ENCODE results near the gene TUT4.

- TF ChIP-seq POLR2A (IDR thresholded peaks at IDR 0.05; ENCODE audit: low read depth, low read length) (peak; percentile 80; the same call in 1 of the 2 replicates), POLR2AphosphoS5 (IDR thresholded peaks at IDR 0.05; ENCODE audit: low read depth, low read length) (peak; percentile 58; the same call in 1 of the 2 replicates), TAF1 (IDR thresholded peaks at IDR 0.05; ENCODE audit: borderline replicate concordance, low read depth, low read length) (peak; percentile 5; the same call in 1 of the 2 replicates)
Observed at GRCh38 chr1:52601991-52602855, 49.3 kb upstream of the TUT4 start, which contains the start of gene GPX7.

Measured in GM12892 (cell line).